Type B pancreatic cell (in vitro differentiated cells): Measurements from ENCODE around the gene DNAAF2. TPM values are rescaled to one million over a fixed set of nuclear protein-coding genes. Genes with fewer than 3 reads are reported as not detected.

Experiments used
- DNase-seq: peaks from one replicate; pipeline ENCODE4 v3.0.0; 2021; ENCODE audit warnings: mixed read lengths; ENCODE audit not compliant: unreplicated experiment; ENCODE audit errors: extremely low spot score
- H3K27ac Mint-ChIP-seq: 2 replicates; pipeline ENCODE4 v1.8.0; 2021; ENCODE audit warnings: mild to moderate bottlenecking, mixed read lengths
- H3K27me3 Mint-ChIP-seq: 2 replicates; pipeline ENCODE4 v1.8.0; 2021; ENCODE audit warnings: mixed read lengths
- H3K36me3 Mint-ChIP-seq: 2 replicates; pipeline ENCODE4 v1.8.0; 2021; ENCODE audit warnings: mixed read lengths
- H3K4me1 Mint-ChIP-seq: one replicate; pipeline ENCODE4 v1.8.0; 2021; ENCODE audit warnings: mixed read lengths; ENCODE audit not compliant: unreplicated experiment
- H3K4me3 Mint-ChIP-seq: 2 replicates; pipeline ENCODE4 v1.8.0; 2021; ENCODE audit warnings: mild to moderate bottlenecking, mixed read lengths
- H3K9me3 Mint-ChIP-seq: 2 replicates; pipeline ENCODE4 v1.8.0; 2021; ENCODE audit warnings: mixed read lengths
- total RNA-seq: library from RNA; stranded (reverse); gene quantifications from 2 replicates; pipeline ENCODE4 v1.2.1, GENCODE V29; 2021; ENCODE audit warnings: low replicate concordance
- TF ChIP-seq, protein P1 (sequence below): fragments of 200-600 bp; sonication (generic); conservative IDR thresholded peaks from 2 replicates; pipeline ENCODE4 v1.5.0; 2021; ENCODE audit warnings: antibody characterized with exemption, mild to moderate bottlenecking

DNAAF2 gene
- total RNA-seq, 1 donor from 2014 or later, result 16.5 TPM

- Mint-ChIP-seq H3K27ac (peak overlapping the region; percentile 99), H3K4me1 (peaks cover 34% of the 10 kb centered on the region), H3K27me3 (peaks cover 8% of the 10 kb centered on the region), H3K4me3 (peak overlapping the region; percentile 93), H3K9me3 (no peaks in the 10 kb centered on the region), H3K36me3 (peaks cover 38% of the 10 kb centered on the region)
- no peak for DNase-seq
- TF ChIP-seq, protein P1, sequence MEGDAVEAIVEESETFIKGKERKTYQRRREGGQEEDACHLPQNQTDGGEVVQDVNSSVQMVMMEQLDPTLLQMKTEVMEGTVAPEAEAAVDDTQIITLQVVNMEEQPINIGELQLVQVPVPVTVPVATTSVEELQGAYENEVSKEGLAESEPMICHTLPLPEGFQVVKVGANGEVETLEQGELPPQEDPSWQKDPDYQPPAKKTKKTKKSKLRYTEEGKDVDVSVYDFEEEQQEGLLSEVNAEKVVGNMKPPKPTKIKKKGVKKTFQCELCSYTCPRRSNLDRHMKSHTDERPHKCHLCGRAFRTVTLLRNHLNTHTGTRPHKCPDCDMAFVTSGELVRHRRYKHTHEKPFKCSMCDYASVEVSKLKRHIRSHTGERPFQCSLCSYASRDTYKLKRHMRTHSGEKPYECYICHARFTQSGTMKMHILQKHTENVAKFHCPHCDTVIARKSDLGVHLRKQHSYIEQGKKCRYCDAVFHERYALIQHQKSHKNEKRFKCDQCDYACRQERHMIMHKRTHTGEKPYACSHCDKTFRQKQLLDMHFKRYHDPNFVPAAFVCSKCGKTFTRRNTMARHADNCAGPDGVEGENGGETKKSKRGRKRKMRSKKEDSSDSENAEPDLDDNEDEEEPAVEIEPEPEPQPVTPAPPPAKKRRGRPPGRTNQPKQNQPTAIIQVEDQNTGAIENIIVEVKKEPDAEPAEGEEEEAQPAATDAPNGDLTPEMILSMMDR, result no peak
These were observed 51.0 kb downstream of the DNAAF2 start for GRCh38 chr14:49584058-49584457.

DNA sequence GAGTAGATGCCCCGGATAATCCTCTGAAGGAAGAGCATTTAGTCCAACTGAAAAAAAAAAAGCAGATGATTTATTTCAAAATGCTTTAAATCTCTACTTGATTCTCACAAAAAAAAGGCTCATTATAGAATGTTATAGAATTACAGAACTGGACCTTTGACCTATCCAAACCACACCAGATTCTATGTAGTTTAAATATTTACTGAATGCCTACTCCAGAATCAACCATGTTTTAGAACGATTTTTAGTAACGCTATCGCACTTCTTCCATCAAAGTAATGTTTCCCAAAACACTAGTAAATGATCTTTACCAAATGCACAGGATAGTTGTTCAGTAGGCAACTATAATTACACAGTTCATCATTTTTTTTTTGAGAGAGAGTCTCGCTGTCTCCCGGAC, 51.4 kb downstream of the DNAAF2 start:
- TF ChIP-seq, protein P1, result no peak
- Mint-ChIP-seq H3K9me3 (no peaks in the 10 kb centered on the region), H3K36me3 (peaks cover 38% of the 10 kb centered on the region), H3K27me3 (peaks cover 8% of the 10 kb centered on the region), H3K4me3 (peak overlapping the region; percentile 93), H3K27ac (peak overlapping the region; percentile 99), H3K4me1 (peaks cover 34% of the 10 kb centered on the region)
- DNase-seq, result no peak

- TF ChIP-seq, protein P1, result no peak
- Mint-ChIP-seq H3K4me3 (peak overlapping the region; percentile 35), H3K4me1 (peaks cover 34% of the 10 kb centered on the region), H3K36me3 (peaks cover 45% of the 10 kb centered on the region), H3K27me3 (peaks cover 8% of the 10 kb centered on the region), H3K9me3 (no peaks in the 10 kb centered on the region), H3K27ac (peak overlapping the region; percentile 26)
- no peak for DNase-seq
These were observed 52.7 kb downstream of the DNAAF2 start for GRCh38 chr14:49582113-49582977.

DNA sequence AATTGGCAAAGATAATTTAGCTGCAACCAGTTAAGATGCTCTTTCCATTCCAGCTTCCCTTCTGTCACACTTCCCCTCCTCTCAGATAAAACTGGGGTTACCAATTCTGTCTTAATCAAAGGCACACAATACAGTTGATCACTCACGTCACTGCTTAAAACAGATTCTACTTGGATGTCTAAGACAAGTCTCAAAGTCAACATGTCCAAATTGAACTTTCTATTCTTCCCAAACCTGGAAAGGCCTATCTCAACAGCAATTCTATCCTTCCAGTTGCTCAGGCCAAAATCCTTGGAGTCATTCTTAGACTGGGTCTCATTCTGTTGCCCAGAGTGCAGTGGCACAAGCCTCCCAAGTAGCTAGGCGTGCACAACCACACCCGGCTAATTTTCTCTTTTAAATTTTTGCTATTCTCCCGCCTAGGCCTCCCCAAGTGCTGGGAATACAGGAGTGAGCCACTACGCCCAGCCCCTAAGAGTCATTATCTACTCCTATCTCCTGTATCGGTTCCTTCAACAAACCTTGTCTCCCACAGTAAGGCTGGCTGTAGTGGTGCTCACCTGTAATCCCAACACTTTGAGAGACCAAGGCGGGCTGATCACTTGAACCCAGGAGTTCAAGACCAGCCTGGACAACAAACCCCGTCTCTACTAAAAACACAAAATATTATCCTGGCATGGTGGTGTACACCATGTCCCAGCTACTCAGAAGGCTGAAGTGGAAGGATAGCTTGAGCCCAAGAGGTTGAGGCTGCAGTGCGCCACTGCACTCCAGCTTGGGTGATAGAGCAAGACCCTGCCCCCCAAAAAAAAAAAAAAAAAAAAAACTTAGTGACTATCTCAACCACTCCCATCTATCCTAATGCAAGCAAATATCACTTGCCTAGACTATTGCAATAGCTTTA, 53.6 kb downstream of the DNAAF2 start:
- H3K4me3 Mint-ChIP-seq, result no peak overlapping the region
- peak overlapping the region; percentile 26 for H3K27ac Mint-ChIP-seq
- no peaks in the 10 kb centered on the region for H3K9me3 Mint-ChIP-seq
- peaks cover 51% of the 10 kb centered on the region for H3K36me3 Mint-ChIP-seq
- TF ChIP-seq, protein P1, result no peak
- peaks cover 4% of the 10 kb centered on the region for H3K27me3 Mint-ChIP-seq
- H3K4me1 Mint-ChIP-seq, result peaks cover 34% of the 10 kb centered on the region
- DNase-seq, result no peak

- Mint-ChIP-seq H3K27ac (peak overlapping the region; percentile 33), H3K4me3 (no peak overlapping the region), H3K4me1 (peaks cover 26% of the 10 kb centered on the region), H3K36me3 (peaks cover 43% of the 10 kb centered on the region), H3K27me3 (no peaks in the 10 kb centered on the region), H3K9me3 (no peaks in the 10 kb centered on the region)
- TF ChIP-seq, protein P1, result no peak
- DNase-seq, result no peak
These were observed 55.2 kb downstream of the DNAAF2 start for GRCh38 chr14:49579841-49580240.
